ENCODE measurements around the gene ZNF629.

GRCh38 chr16:30762991-30763725, 23.8 kb downstream of the ZNF629 start:
- no peak for TF ChIP-seq POLR2AphosphoS5 (IDR thresholded peaks at IDR 0.05; ENCODE audit: borderline replicate concordance, low read depth, low read length)
- TF ChIP-seq EZH2 (IDR thresholded peaks at IDR 0.05) = no peak
- TF ChIP-seq FOXP2 (optimal IDR thresholded peaks at IDR 0.05; ENCODE audit: control extremely low read depth, extremely low read length, insufficient read depth) = no peak
